GM19351 (cell line): ENCODE results near the gene NLRP6.
"Not testable (repeated sequence)": the region's sequence is repeated elsewhere in the genome, so short reads cannot be mapped to it uniquely, and the experiment has no call there.

ENCODE experiments used
- ATAC-seq: cut with Tn5 transposase; IDR thresholded peaks from one replicate; pipeline ENCODE4 v1.9.1; 2021; ENCODE audit warnings: mild to moderate bottlenecking, moderate library complexity; ENCODE audit not compliant: unreplicated experiment

Gene NLRP6

GRCh38 chr11:306645-307371 is 28.6 kb downstream of the NLRP6 start:
- no peak for ATAC-seq

GRCh38 chr11:307766-308708 is 29.8 kb downstream of the NLRP6 start, which contains the start of gene IFITM2:
Gene IFITM2 (plus strand): TSS chr11:307816. CDS start chr11:308193, 377 bp downstream.
- ATAC-seq = not testable (repeated sequence)

- ATAC-seq = not testable (repeated sequence)
Measured at GRCh38 chr11:308740-309665, 30.8 kb downstream of the NLRP6 start.

- ATAC-seq = not testable (repeated sequence)
Measured at GRCh38 chr11:309979-310572, 31.9 kb downstream of the NLRP6 start.

GRCh38 chr11:311013-311748 is 33.0 kb downstream of the NLRP6 start:
- ATAC-seq = not testable (repeated sequence)

- no peak for ATAC-seq
Measured at GRCh38 chr11:312092-312816, 34.0 kb downstream of the NLRP6 start.

- ATAC-seq = no peak
Measured at GRCh38 chr11:313304-313786, 35.1 kb downstream of the NLRP6 start.

- peak; percentile 51 for ATAC-seq
Measured at GRCh38 chr11:313787-314553, 35.8 kb downstream of the NLRP6 start, which contains the start of gene IFITM1. Gene IFITM1 (plus strand): TSS chr11:314040. CDS start chr11:314171, 131 bp downstream.

- ATAC-seq = not testable (repeated sequence)
Measured at GRCh38 chr11:314554-314875, 36.3 kb downstream of the NLRP6 start.

GRCh38 chr11:315051-315481 is 36.9 kb downstream of the NLRP6 start:
- no peak for ATAC-seq

GRCh38 chr11:315516-315994 is 37.3 kb downstream of the NLRP6 start:
- no peak for ATAC-seq

- no peak for ATAC-seq
Measured at GRCh38 chr11:316031-316701, 38.0 kb downstream of the NLRP6 start.

- no peak for ATAC-seq
Measured at GRCh38 chr11:316891-317301, 38.7 kb downstream of the NLRP6 start.

GRCh38 chr11:317668-318404 is 39.6 kb downstream of the NLRP6 start:
- ATAC-seq = not testable (repeated sequence)

- peak; percentile 43 for ATAC-seq
Measured at GRCh38 chr11:318405-319120, 40.4 kb downstream of the NLRP6 start.
